ENCODE results near the gene CSF1.
"Not testable (repeated sequence)": the region's sequence is repeated elsewhere in the genome, so short reads cannot be mapped to it uniquely, and the experiment has no call there.

CSF1 gene

GRCh38 chr1:109918671-109919070, 8.0 kb downstream of the CSF1 start:
- TF ChIP-seq CTCF (IDR thresholded peaks at IDR 0.05), result no peak
- Mint-ChIP-seq H3K4me3 (no peak overlapping the region), H3K36me3 (ENCODE audit: low read depth) (peaks cover 29% of the 10 kb centered on the region), H3K9me3 (no peaks in the 10 kb centered on the region), H3K4me1 (peaks cover 23% of the 10 kb centered on the region), H3K27ac (no peak overlapping the region), H3K27me3 (ENCODE audit: low read depth, poor library complexity) (peaks cover 9% of the 10 kb centered on the region)
- DNase-seq, result no peak

- no peak overlapping the region for H3K4me3 Mint-ChIP-seq
- DNase-seq, result no peak
- H3K9me3 Mint-ChIP-seq, result no peaks in the 10 kb centered on the region
- no peak for TF ChIP-seq CTCF (IDR thresholded peaks at IDR 0.05)
- H3K4me1 Mint-ChIP-seq, result peaks cover 24% of the 10 kb centered on the region
- H3K27me3 Mint-ChIP-seq (ENCODE audit: low read depth, poor library complexity), result peaks cover 9% of the 10 kb centered on the region
- peaks cover 29% of the 10 kb centered on the region for H3K36me3 Mint-ChIP-seq (ENCODE audit: low read depth)
- H3K27ac Mint-ChIP-seq, result no peak overlapping the region
Measured at GRCh38 chr1:109919303-109919702, 8.7 kb downstream of the CSF1 start.

- H3K27ac Mint-ChIP-seq; H3K9me3 Mint-ChIP-seq; H3K4me3 Mint-ChIP-seq; DNase-seq; H3K27me3 Mint-ChIP-seq (ENCODE audit: low read depth, poor library complexity): not testable (repeated sequence)
- Mint-ChIP-seq H3K36me3 (ENCODE audit: low read depth) (peaks cover 29% of the 10 kb centered on the region), H3K4me1 (peaks cover 34% of the 10 kb centered on the region)
Measured at GRCh38 chr1:109920391-109920790, 9.7 kb downstream of the CSF1 start.

GRCh38 chr1:109922326-109922725, 11.7 kb downstream of the CSF1 start:
- DNase-seq, result no peak
- Mint-ChIP-seq H3K36me3 (ENCODE audit: low read depth) (peaks cover 43% of the 10 kb centered on the region), H3K27ac (peak overlapping the region; percentile 68), H3K4me3 (no peak overlapping the region), H3K4me1 (peaks cover 44% of the 10 kb centered on the region), H3K27me3 (ENCODE audit: low read depth, poor library complexity) (peaks cover 2% of the 10 kb centered on the region), H3K9me3 (no peaks in the 10 kb centered on the region)
- TF ChIP-seq CTCF (IDR thresholded peaks at IDR 0.05), result no peak

- Mint-ChIP-seq H3K36me3 (ENCODE audit: low read depth) (peaks cover 33% of the 10 kb centered on the region), H3K27me3 (ENCODE audit: low read depth, poor library complexity) (peaks cover 2% of the 10 kb centered on the region), H3K9me3 (no peaks in the 10 kb centered on the region), H3K4me1 (peaks cover 47% of the 10 kb centered on the region), H3K27ac (no peak overlapping the region), H3K4me3 (no peak overlapping the region)
- DNase-seq, result no peak
- TF ChIP-seq CTCF (IDR thresholded peaks at IDR 0.05), result peak; percentile 27
Measured at GRCh38 chr1:109923131-109923945, 12.7 kb downstream of the CSF1 start.

- peak overlapping the region; percentile 58 for H3K4me3 Mint-ChIP-seq
- no peak for DNase-seq
- H3K4me1 Mint-ChIP-seq, result peaks cover 47% of the 10 kb centered on the region
- H3K27ac Mint-ChIP-seq, result no peak overlapping the region
- TF ChIP-seq CTCF (IDR thresholded peaks at IDR 0.05), result no peak
- peaks cover 27% of the 10 kb centered on the region for H3K36me3 Mint-ChIP-seq (ENCODE audit: low read depth)
- no peaks in the 10 kb centered on the region for H3K9me3 Mint-ChIP-seq
- H3K27me3 Mint-ChIP-seq (ENCODE audit: low read depth, poor library complexity), result no peaks in the 10 kb centered on the region
Measured at GRCh38 chr1:109923946-109924275, 13.3 kb downstream of the CSF1 start.

All from nephron progenitor cell (in vitro differentiated cells).